GM23338 (cell line): ENCODE measurements around the gene GSAP.

ENCODE experiments used
- CREB1 ChIP-seq: fragments of 250-450 bp; sonication (Bioruptor Pico); IDR thresholded peaks from 2 replicates; pipeline ENCODE4 v1.5.0; 2020; ENCODE audit warnings: low read depth, mild to moderate bottlenecking, moderate library complexity
- CTCF ChIP-seq, 2 experiments: fragments of 200-600 bp in 1 of 2; sonication (generic) in 1 of 2; conservative IDR thresholded peaks; 2 replicates each; pipeline versions ENCODE4 v1.5.1 to v1.6.1; 2016 to 2017; ENCODE audit warnings: antibody characterized with exemption in 2 of 2, low read depth in 2 of 2, mild to moderate bottlenecking in 2 of 2, moderate library complexity in 1 of 2
- EZH2 ChIP-seq: fragments of 200-600 bp; sonication (generic); IDR thresholded peaks from one replicate; pipeline ENCODE4 v1.8.0; 2017; ENCODE audit warnings: antibody characterized with exemption, mild to moderate bottlenecking, low read depth; ENCODE audit not compliant: unreplicated experiment
- EZH2phosphoT487 ChIP-seq: fragments of 200-600 bp; sonication (generic); IDR thresholded peaks from one replicate; pipeline ENCODE4 v1.8.1; 2018; ENCODE audit warnings: antibody characterized with exemption; ENCODE audit not compliant: unreplicated experiment
- POLR2AphosphoS5 ChIP-seq: IDR thresholded peaks from 2 replicates; pipeline ENCODE4 v1.6.1; 2016; ENCODE audit warnings: antibody characterized with exemption, low read depth
- ZNF114 ChIP-seq: fragments of 250-450 bp; sonication (Bioruptor Pico); IDR thresholded peaks from 2 replicates; pipeline ENCODE4 v1.5.0; 2020; ENCODE audit warnings: mild to moderate bottlenecking, moderate library complexity
- ZNF331 ChIP-seq: fragments of 250-450 bp; sonication (Bioruptor Pico); IDR thresholded peaks from 2 replicates; pipeline ENCODE4 v1.5.0; 2020; ENCODE audit warnings: low read depth, mild to moderate bottlenecking, moderate library complexity

- no peak for TF ChIP-seq CTCF (conservative IDR thresholded peaks at IDR 0.05; ENCODE audit: low read depth in 2 of 2)
- TF ChIP-seq EZH2, result no peak
- TF ChIP-seq ZNF331, result no peak
- TF ChIP-seq CREB1, result no peak
- TF ChIP-seq ZNF114 (CRISPR knock-in tag), result no peak
- no peak for TF ChIP-seq POLR2AphosphoS5
- no peak for TF ChIP-seq EZH2phosphoT487
These were observed 45.7 kb upstream of the GSAP start for GRCh38 chr7:77461842-77462241.
